HEK293 (cell line): Measurements from ENCODE around the gene KRTAP10-11.

Experiments used
- CTCF ChIA-PET: fragments of 350-600 bp; formaldehyde crosslinking; extraction: SDS; loops from one replicate; lab custom pipeline; 2021; ENCODE audit warnings: antibody characterized with exemption; lab: Yijun Ruan, JAX
- POLR2A ChIA-PET: fragments of 300-600 bp; formaldehyde crosslinking; extraction: SDS; loops from one replicate; lab custom pipeline; 2020; ENCODE audit warnings: antibody characterized with exemption, inconsistent platforms; lab: Yijun Ruan, JAX
- H3K27ac ChIP-seq: fragments of 200-500 bp; sonication (Bioruptor generic); 2 replicates; pipeline ENCODE4 v1.5.1; 2014; ENCODE audit warnings: low read depth, low read length, control low read depth, inconsistent platforms; ENCODE audit errors: extremely low read depth
- H3K36me3 ChIP-seq, 2 experiments: fragments of 200-500 bp in 1 of 2; sonication (Bioruptor generic) in 1 of 2; 1 replicate in 1 of 2; 2 replicates in 1 of 2; pipeline ENCODE4 v1.5.1; 2014 to 2017; ENCODE audit warnings: inconsistent platforms in 2 of 2, low read length in 2 of 2; ENCODE audit not compliant: control insufficient read depth in 2 of 2, insufficient read depth in 1 of 2
- H3K4me1 ChIP-seq: fragments of 200-500 bp; sonication (Bioruptor generic); 2 replicates; pipeline ENCODE4 v1.5.1; 2014; ENCODE audit warnings: mild to moderate bottlenecking, low read length, inconsistent platforms; ENCODE audit not compliant: control insufficient read depth, insufficient read depth
- H3K4me3 ChIP-seq: 2 replicates; pipeline ENCODE4 v1.5.1; 2011; ENCODE audit warnings: low read depth, mild to moderate bottlenecking, control low read depth, low read length, moderate library complexity
- H3K9me3 ChIP-seq: fragments of 200-500 bp; sonication (Bioruptor generic); 2 replicates; pipeline ENCODE4 v1.5.1; 2014; ENCODE audit warnings: low read depth, low read length, inconsistent platforms; ENCODE audit not compliant: control insufficient read depth, insufficient read depth
- FEZF1 ChIP-seq: fragments of 450-650 bp; formaldehyde crosslinking; IDR thresholded peaks from 2 replicates; pipeline ENCODE4 v1.5.1; 2016; ENCODE audit warnings: missing biosample characterization, missing genetic modification characterization
- IKZF3 ChIP-seq: fragments of 450-650 bp; IDR thresholded peaks from 2 replicates; pipeline ENCODE4 v1.5.0; 2018; ENCODE audit warnings: missing biosample characterization, mild to moderate bottlenecking, missing genetic modification characterization, moderate library complexity
- PRDM2 ChIP-seq: fragments of 450-650 bp; formaldehyde crosslinking; IDR thresholded peaks from 2 replicates; pipeline ENCODE4 v1.5.1; 2016; ENCODE audit warnings: missing biosample characterization, missing genetic modification characterization, borderline replicate concordance
- SCRT2 ChIP-seq: fragments of 450-650 bp; formaldehyde crosslinking; IDR thresholded peaks from 2 replicates; pipeline ENCODE4 v1.5.1; 2016; ENCODE audit warnings: missing biosample characterization, missing genetic modification characterization
- ZBTB7A ChIP-seq: fragments of 450-650 bp; formaldehyde crosslinking; IDR thresholded peaks from 2 replicates; pipeline ENCODE4 v1.5.1; 2016; ENCODE audit warnings: low read depth, missing biosample characterization, missing genetic modification characterization
- ZNF354C ChIP-seq: fragments of 450-650 bp; formaldehyde crosslinking; IDR thresholded peaks from 2 replicates; pipeline ENCODE4 v1.5.1; 2016; ENCODE audit warnings: missing biosample characterization, missing genetic modification characterization, low read depth, borderline replicate concordance
- ZNF449 ChIP-seq: fragments of 450-650 bp; formaldehyde crosslinking; IDR thresholded peaks from 2 replicates; pipeline ENCODE4 v1.5.1; 2017; ENCODE audit warnings: missing biosample characterization, mild to moderate bottlenecking, missing genetic modification characterization, moderate library complexity
- ZNF560 ChIP-seq: fragments of 450-650 bp; formaldehyde crosslinking; IDR thresholded peaks from 2 replicates; pipeline ENCODE4 v1.5.1; 2017; ENCODE audit warnings: missing biosample characterization, missing genetic modification characterization, borderline replicate concordance
- ZNF610 ChIP-seq: fragments of 450-650 bp; formaldehyde crosslinking; IDR thresholded peaks from 2 replicates; pipeline ENCODE4 v1.5.1; 2016; ENCODE audit warnings: missing biosample characterization, missing genetic modification characterization, borderline replicate concordance
- ZNF791 ChIP-seq: fragments of 450-650 bp; formaldehyde crosslinking; IDR thresholded peaks from 2 replicates; pipeline ENCODE4 v1.5.1; 2016; ENCODE audit warnings: missing biosample characterization, missing genetic modification characterization
- TF ChIP-seq, protein P1 (sequence below): fragments of 450-650 bp; formaldehyde crosslinking; IDR thresholded peaks from 2 replicates; pipeline ENCODE4 v1.5.1; 2016; ENCODE audit warnings: missing biosample characterization, missing genetic modification characterization

The KRTAP10-11 gene

GRCh38 chr21:44681152-44681551, 34.9 kb downstream of the KRTAP10-11 start (continued):
- TF ChIP-seq PRDM2: no peak
- no peak for TF ChIP-seq ZNF791 (tag by site-specific recombination)

DNA sequence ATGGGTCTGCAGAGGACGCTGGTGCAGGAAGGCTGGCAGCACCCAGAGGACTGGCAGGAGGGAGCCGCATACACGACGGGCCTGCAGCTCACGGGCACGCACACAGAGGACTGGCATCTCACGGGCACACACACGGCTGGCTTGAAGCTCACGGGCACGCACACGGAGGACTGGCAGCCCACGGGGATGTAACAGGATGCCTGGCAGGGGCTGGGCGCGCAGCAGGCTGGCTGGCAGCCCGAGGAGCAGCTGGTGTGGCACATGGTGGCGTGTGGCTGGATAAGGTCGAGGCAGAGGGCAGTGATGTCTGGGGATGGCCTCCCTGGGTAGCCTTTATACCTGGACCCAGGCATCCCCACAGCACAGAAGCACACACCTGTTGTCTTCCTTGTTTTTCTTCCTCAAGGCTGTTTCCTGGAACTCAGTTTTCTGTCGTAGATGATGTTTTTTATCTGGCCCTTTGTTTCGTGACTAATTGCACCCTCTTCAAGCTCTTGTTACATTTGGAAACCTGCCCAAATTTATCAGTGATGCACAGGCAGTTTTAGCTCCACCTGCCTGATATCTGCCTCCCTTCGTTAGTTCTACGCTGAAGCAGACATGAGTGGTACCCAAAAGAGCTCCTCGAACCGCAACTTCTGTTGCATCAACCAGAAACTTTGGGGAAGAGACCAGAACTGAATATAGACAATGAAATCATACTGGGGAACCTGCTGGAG, 35.8 kb downstream of the KRTAP10-11 start, which contains the start of gene KRTAP12-1:
Gene KRTAP12-1, minus strand, starts transcription at position 303 of the 719 bp plus-strand sequence. Its CDS starts 40 bp downstream, at position 263.
- POLR2A ChIA-PET: no interaction called here
- H3K4me1 ChIP-seq: no peaks in the 10 kb centered on the region
- H3K27ac ChIP-seq: no peak within 1 kb of the TSS
- CTCF ChIA-PET: interaction anchor here (0.6 to 1.2 kb wide), 4 partner anchors 60 to 560 kb away, joined by 3 to 4 read pairs (median 4); no protein-coding TSS in a partner anchor
- H3K36me3 ChIP-seq: no peaks in the 10 kb centered on the region
- peak; percentile 66 for TF ChIP-seq SCRT2 (tag by site-specific recombination)
- TF ChIP-seq IKZF3: no peak
- TF ChIP-seq, all 188 proteins: peak for 1
- H3K9me3 ChIP-seq: no peaks in the 10 kb centered on the region
- H3K4me3 ChIP-seq: no peak within 1 kb of the TSS

DNA sequence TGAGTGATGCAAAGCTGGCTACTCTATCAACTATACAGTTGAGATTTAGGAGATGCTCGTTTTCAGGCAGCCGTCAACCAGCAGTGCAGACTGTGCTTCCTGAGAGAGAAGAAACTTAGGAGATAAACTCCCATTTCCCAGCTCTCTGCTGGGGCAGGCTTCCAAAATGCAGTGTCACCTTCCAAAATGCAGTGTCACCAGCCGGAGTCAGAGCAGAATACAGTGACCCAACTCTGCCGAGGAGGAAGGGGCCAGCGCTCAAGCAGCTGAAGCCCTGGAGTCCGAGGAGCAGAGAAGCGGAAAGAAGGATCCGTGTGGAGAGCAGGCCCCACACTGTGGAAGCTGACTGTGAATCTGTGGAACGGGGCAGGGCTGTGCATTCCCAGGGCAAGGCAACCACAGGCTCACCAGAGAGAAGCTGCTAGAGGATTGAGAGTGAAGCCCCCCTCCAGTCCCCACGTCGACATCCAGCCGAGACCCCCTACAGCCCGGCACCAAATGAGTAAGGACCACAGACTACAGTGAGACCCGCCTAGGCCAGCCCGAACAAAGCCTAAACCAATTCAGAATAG, 36.5 kb downstream of the KRTAP10-11 start:
- TF ChIP-seq ZBTB7A (tag by site-specific recombination) (no peak), ZNF560 (no peak), ZNF354C (tag by site-specific recombination) (no peak), ZNF449 (tag by site-specific recombination) (no peak), FEZF1 (tag by site-specific recombination) (no peak), ZNF610 (no peak)
- TF ChIP-seq, protein P1, sequence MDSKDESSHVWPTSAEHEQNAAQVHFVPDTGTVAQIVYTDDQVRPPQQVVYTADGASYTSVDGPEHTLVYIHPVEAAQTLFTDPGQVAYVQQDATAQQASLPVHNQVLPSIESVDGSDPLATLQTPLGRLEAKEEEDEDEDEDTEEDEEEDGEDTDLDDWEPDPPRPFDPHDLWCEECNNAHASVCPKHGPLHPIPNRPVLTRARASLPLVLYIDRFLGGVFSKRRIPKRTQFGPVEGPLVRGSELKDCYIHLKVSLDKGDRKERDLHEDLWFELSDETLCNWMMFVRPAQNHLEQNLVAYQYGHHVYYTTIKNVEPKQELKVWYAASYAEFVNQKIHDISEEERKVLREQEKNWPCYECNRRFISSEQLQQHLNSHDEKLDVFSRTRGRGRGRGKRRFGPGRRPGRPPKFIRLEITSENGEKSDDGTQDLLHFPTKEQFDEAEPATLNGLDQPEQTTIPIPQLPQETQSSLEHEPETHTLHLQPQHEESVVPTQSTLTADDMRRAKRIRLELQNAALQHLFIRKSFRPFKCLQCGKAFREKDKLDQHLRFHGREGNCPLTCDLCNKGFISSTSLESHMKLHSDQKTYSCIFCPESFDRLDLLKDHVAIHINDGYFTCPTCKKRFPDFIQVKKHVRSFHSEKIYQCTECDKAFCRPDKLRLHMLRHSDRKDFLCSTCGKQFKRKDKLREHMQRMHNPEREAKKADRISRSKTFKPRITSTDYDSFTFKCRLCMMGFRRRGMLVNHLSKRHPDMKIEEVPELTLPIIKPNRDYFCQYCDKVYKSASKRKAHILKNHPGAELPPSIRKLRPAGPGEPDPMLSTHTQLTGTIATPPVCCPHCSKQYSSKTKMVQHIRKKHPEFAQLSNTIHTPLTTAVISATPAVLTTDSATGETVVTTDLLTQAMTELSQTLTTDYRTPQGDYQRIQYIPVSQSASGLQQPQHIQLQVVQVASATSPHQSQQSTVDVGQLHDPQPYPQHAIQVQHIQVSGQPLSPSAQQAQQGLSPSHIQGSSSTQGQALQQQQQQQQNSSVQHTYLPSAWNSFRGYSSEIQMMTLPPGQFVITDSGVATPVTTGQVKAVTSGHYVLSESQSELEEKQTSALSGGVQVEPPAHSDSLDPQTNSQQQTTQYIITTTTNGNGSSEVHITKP (tag by site-specific recombination): no peak
- Histone ChIP-seq H3K4me3 (no peak overlapping the region), H3K36me3 (no peaks in the 10 kb centered on the region), H3K27ac (no peak overlapping the region), H3K9me3 (no peaks in the 10 kb centered on the region), H3K4me1 (no peaks in the 10 kb centered on the region)
- ChIA-PET CTCF (interaction anchor here (0.6 to 1.2 kb wide), 3 partner anchors 59 to 560 kb away, joined by 3 to 4 read pairs (median 3); no protein-coding TSS in a partner anchor), POLR2A (no interaction called here)
